ENCODE data around the gene MDFI. TPM values are rescaled to one million over a fixed set of nuclear protein-coding genes. Genes with fewer than 3 reads are reported as not detected.

The MDFI gene
- total RNA-seq, 1 donor from 2014 or later = 7.9 TPM

GRCh38 chr6:41644297-41644879 is 6.1 kb downstream of the MDFI start:
- H3K27me3 Mint-ChIP-seq (ENCODE audit: unreplicated experiment) = peaks cover 17% of the 10 kb centered on the region
- TF ChIP-seq, protein P1, sequence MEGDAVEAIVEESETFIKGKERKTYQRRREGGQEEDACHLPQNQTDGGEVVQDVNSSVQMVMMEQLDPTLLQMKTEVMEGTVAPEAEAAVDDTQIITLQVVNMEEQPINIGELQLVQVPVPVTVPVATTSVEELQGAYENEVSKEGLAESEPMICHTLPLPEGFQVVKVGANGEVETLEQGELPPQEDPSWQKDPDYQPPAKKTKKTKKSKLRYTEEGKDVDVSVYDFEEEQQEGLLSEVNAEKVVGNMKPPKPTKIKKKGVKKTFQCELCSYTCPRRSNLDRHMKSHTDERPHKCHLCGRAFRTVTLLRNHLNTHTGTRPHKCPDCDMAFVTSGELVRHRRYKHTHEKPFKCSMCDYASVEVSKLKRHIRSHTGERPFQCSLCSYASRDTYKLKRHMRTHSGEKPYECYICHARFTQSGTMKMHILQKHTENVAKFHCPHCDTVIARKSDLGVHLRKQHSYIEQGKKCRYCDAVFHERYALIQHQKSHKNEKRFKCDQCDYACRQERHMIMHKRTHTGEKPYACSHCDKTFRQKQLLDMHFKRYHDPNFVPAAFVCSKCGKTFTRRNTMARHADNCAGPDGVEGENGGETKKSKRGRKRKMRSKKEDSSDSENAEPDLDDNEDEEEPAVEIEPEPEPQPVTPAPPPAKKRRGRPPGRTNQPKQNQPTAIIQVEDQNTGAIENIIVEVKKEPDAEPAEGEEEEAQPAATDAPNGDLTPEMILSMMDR (IDR thresholded peaks at IDR 0.05; ENCODE audit: partially characterized antibody, unreplicated experiment) = no peak
- H3K4me3 Mint-ChIP-seq (ENCODE audit: unreplicated experiment) = peak overlapping the region; percentile 49
- DNase-seq = no peak
- peaks cover 14% of the 10 kb centered on the region for H3K4me1 Mint-ChIP-seq (ENCODE audit: low read depth, unreplicated experiment)
- no peaks in the 10 kb centered on the region for H3K36me3 Mint-ChIP-seq (ENCODE audit: unreplicated experiment)
- H3K9me3 Mint-ChIP-seq (ENCODE audit: unreplicated experiment) = peaks cover 5% of the 10 kb centered on the region
- H3K27ac Mint-ChIP-seq (ENCODE audit: unreplicated experiment) = no peak overlapping the region

DNA sequence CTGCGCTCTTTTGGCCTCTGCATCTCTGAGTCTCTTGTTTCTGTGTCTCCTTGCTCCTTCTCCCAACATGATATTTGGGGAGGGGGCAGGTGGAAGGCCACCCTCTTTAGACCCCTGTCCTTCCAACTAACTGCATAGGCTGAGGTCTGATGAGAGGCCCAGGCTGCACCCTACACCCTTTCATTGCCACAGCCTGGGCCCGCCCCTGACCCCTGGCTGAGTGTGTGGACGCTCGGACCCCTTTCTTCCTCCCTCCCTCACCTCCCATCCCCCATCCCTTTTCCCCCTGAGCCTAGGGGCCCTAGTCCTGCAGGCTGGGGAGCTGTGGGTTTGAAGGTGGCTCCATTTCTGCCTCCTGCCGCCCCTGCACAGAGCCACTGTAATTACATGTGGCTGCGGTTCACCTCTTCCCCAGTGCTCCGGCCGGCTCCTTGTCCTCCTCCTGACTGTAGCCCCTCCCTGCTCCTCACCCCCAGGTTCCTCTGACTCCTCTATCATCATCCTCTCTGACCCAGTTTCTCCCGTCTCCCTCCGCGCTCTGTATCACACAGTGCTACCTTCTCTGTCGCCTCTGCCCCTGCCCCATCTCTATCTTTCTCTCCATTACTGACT is 6.8 kb downstream of the MDFI start:
- Mint-ChIP-seq H3K27ac (ENCODE audit: unreplicated experiment) (no peak overlapping the region), H3K4me3 (ENCODE audit: unreplicated experiment) (peak overlapping the region; percentile 49), H3K36me3 (ENCODE audit: unreplicated experiment) (no peaks in the 10 kb centered on the region), H3K4me1 (ENCODE audit: low read depth, unreplicated experiment) (peaks cover 9% of the 10 kb centered on the region), H3K27me3 (ENCODE audit: unreplicated experiment) (peaks cover 16% of the 10 kb centered on the region), H3K9me3 (ENCODE audit: unreplicated experiment) (peaks cover 5% of the 10 kb centered on the region)
- no peak for DNase-seq
- TF ChIP-seq, protein P1 (IDR thresholded peaks at IDR 0.05; ENCODE audit: partially characterized antibody, unreplicated experiment) = no peak

- H3K36me3 Mint-ChIP-seq (ENCODE audit: unreplicated experiment) = no peaks in the 10 kb centered on the region
These were observed 7.9 kb downstream of the MDFI start for GRCh38 chr6:41646026-41646795.

DNA sequence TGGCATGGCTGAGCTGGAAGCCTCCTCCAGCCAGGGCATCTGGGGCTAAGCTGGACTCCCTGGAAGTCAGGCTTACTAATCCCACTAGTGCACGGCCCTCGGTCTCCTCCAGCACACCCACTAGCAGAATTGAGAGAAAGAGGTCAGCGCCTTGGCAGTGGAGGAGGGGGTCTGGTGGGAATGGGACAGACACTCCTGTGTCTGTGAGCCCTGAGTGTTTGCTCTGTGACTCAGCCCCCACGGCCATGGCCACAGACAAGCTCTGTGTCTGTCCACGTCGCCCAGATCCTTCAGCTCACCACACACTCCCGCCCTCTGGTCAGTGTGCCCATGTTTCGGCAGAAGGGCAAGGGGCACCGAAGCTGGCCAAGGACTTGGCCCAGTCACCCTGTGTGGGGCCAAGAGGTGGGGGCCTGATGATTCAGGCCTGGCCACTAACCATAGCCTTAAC is 8.8 kb downstream of the MDFI start:
- peaks cover 8% of the 10 kb centered on the region for H3K4me1 Mint-ChIP-seq (ENCODE audit: low read depth, unreplicated experiment)
- no peak overlapping the region for H3K27ac Mint-ChIP-seq (ENCODE audit: unreplicated experiment)
- H3K27me3 Mint-ChIP-seq (ENCODE audit: unreplicated experiment) = peaks cover 11% of the 10 kb centered on the region
- TF ChIP-seq, protein P1 (IDR thresholded peaks at IDR 0.05; ENCODE audit: partially characterized antibody, unreplicated experiment) = no peak
- no peak for DNase-seq
- H3K4me3 Mint-ChIP-seq (ENCODE audit: unreplicated experiment) = no peak overlapping the region
- peaks cover 4% of the 10 kb centered on the region for H3K9me3 Mint-ChIP-seq (ENCODE audit: unreplicated experiment)
- no peaks in the 10 kb centered on the region for H3K36me3 Mint-ChIP-seq (ENCODE audit: unreplicated experiment)

More at GRCh38 chr6:41646026-41646795, 7.9 kb downstream of the MDFI start:
- Mint-ChIP-seq H3K9me3 (ENCODE audit: unreplicated experiment) (peaks cover 3% of the 10 kb centered on the region), H3K4me1 (ENCODE audit: low read depth, unreplicated experiment) (peaks cover 8% of the 10 kb centered on the region), H3K27me3 (ENCODE audit: unreplicated experiment) (peaks cover 12% of the 10 kb centered on the region), H3K27ac (ENCODE audit: unreplicated experiment) (no peak overlapping the region), H3K4me3 (ENCODE audit: unreplicated experiment) (no peak overlapping the region)
- no peak for DNase-seq
- TF ChIP-seq, protein P1 (IDR thresholded peaks at IDR 0.05; ENCODE audit: partially characterized antibody, unreplicated experiment) = no peak
